GM12864 (cell line): ENCODE results near the gene SSRP1.

ENCODE experiments used
- DNase-seq: peaks from one replicate; pipeline ENCODE4 v3.0.0-alpha.2; 2011; ENCODE audit warnings: low read depth
- H3K4me3 ChIP-seq: 2 replicates; pipeline ENCODE4 v1.5.1; 2011; ENCODE audit warnings: mild to moderate bottlenecking, low read depth, low read length, control low read depth
- TF ChIP-seq, protein P1 (sequence below): IDR thresholded peaks from 2 replicates; pipeline ENCODE4 v1.5.1; 2011; ENCODE audit warnings: low read depth, mild to moderate bottlenecking, moderate library complexity, low read length, control low read depth, inconsistent platforms; ENCODE audit errors: missing control alignments

Gene SSRP1

GRCh38 chr11:57354699-57355098 lies 19.0 kb upstream of the SSRP1 start:
- H3K4me3 ChIP-seq, result no peak overlapping the region
- TF ChIP-seq, protein P1, sequence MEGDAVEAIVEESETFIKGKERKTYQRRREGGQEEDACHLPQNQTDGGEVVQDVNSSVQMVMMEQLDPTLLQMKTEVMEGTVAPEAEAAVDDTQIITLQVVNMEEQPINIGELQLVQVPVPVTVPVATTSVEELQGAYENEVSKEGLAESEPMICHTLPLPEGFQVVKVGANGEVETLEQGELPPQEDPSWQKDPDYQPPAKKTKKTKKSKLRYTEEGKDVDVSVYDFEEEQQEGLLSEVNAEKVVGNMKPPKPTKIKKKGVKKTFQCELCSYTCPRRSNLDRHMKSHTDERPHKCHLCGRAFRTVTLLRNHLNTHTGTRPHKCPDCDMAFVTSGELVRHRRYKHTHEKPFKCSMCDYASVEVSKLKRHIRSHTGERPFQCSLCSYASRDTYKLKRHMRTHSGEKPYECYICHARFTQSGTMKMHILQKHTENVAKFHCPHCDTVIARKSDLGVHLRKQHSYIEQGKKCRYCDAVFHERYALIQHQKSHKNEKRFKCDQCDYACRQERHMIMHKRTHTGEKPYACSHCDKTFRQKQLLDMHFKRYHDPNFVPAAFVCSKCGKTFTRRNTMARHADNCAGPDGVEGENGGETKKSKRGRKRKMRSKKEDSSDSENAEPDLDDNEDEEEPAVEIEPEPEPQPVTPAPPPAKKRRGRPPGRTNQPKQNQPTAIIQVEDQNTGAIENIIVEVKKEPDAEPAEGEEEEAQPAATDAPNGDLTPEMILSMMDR, result no peak
- DNase-seq, result no peak

DNA sequence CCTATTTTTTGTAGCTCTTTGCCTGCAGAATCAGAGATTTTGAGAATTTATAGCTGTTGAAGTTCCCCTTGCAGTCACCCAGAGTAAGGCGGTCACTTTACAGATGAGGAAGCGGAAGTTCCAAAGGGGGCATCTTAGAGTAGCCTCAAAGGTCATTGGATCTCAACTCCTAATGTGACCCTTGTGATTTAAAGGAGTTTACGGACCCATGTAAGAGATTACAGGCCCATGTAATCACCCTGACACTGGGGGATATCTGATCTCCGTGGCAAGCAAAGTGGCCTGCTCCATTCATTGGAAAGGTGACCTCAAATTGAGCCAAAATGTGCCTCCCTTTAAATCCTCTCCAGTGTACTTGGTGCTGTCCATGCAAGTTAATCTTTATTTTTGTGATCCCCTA lies 18.2 kb upstream of the SSRP1 start:
- TF ChIP-seq, protein P1, result no peak
- DNase-seq, result no peak
- no peak overlapping the region for H3K4me3 ChIP-seq

GRCh38 chr11:57353446-57353845 lies 17.8 kb upstream of the SSRP1 start:
- DNase-seq, result no peak
- TF ChIP-seq, protein P1, result no peak
- no peak overlapping the region for H3K4me3 ChIP-seq

GRCh38 chr11:57353036-57353435 lies 17.3 kb upstream of the SSRP1 start:
- TF ChIP-seq, protein P1, result no peak
- no peak for DNase-seq
- H3K4me3 ChIP-seq, result no peak overlapping the region

DNA sequence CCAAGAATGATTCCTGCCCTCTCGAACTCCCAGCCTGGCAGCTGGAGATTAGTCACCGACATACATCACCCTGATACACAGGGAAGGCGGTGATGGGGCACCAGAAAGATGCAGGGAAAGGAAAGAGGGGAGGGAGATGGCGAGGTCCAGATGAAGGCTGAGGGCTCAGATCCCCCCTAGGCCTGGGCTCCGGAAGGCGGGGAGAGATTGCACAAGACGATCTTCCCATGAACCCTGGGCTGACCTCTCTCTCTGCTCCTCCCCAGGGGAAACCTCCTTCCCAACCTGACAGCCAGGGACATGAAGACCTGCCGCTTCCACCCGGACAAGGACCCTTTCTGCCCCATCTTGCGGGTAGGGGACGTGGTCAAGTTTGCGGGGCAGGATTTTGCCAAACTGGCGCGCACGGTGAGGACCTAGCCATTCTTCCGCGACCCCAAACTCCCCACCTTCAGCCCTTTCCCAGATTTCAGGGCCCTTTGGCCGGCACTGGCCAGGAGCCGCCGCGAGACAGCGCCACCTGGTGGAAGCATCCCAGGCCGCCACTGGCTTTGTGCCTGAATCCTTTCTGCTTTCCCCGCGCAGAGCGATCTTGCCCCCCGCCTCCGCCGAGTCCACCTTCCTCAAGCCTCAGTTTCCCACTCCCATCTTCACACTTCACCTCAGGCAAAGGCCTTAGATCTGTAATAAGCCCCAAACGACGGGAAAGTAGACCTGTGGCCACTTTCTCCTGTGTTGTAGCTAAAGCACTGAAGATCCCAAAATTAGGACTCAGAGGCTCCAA lies 14.0 kb upstream of the SSRP1 start:
- DNase-seq, result no peak
- no peak overlapping the region for H3K4me3 ChIP-seq
- TF ChIP-seq, protein P1, result peak; percentile 95

DNA sequence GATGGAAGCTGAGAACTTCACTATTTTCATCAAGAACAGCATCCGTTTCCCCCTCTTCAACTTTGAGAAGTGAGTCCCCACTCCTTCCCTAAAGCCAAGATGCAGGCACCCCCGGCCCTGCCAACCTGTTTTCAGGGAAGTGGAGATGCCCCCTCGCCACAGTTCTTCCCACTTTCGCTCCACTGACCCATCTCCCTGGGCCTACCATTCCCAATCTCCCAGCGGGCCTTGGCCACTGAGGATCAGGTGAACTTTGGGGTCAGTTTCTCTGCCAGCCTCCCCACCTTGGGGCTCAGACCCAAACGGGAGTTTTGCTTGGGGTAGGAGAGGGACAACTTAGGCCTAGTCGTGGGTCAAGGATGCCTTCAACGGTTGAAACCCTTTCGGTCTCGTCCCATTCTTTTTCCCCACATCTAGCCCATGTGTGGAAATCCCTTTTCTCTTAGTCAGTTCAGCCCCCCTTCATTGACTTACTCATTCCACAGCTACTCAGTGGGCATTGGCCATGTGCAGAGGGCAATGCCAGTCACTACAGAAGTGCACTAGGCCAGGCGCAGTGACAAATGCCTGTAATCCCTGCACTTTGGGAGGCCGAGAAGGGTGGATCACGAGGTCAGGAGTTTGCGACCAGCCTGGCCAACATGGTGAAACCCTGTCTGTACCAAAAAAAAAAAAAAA lies 13.1 kb upstream of the SSRP1 start:
- H3K4me3 ChIP-seq, result no peak overlapping the region
- no peak for DNase-seq
- TF ChIP-seq, protein P1, result no peak
